PFSK-1 (cell line): ENCODE data around the gene RPL41.

Source experiments
- FOXP2 ChIP-seq: optimal IDR thresholded peaks from 2 replicates; pipeline ENCODE3; 2011; ENCODE audit warnings: borderline replicate concordance, control low read depth, inconsistent platforms; ENCODE audit not compliant: insufficient read depth; ENCODE audit errors: extremely low read length, extremely low read depth
- POLR2AphosphoS5 ChIP-seq: IDR thresholded peaks from 2 replicates; pipeline ENCODE4 v1.6.1; 2012; ENCODE audit warnings: low read depth, mild to moderate bottlenecking, control low read depth, low read length, moderate library complexity
- REST ChIP-seq, 2 experiments: IDR thresholded peaks; 2 replicates each; pipeline versions ENCODE4 v1.6.1 to v1.8.0; 2011 to 2012; ENCODE audit warnings: low read depth in 2 of 2, low read length in 2 of 2, control low read depth in 1 of 2, inconsistent platforms in 1 of 2, mild to moderate bottlenecking in 1 of 2, moderate library complexity in 1 of 2; ENCODE audit not compliant: insufficient read depth in 1 of 2
- SIN3A ChIP-seq: IDR thresholded peaks from 2 replicates; pipeline ENCODE4 v1.6.1; 2012; ENCODE audit warnings: mild to moderate bottlenecking, low read length, moderate library complexity, borderline replicate concordance; ENCODE audit not compliant: insufficient read depth
- TAF1 ChIP-seq: IDR thresholded peaks from 2 replicates; pipeline ENCODE4 v1.6.1; 2012; ENCODE audit warnings: low read length, control low read depth, borderline replicate concordance; ENCODE audit not compliant: insufficient read depth

The RPL41 gene

DNA sequence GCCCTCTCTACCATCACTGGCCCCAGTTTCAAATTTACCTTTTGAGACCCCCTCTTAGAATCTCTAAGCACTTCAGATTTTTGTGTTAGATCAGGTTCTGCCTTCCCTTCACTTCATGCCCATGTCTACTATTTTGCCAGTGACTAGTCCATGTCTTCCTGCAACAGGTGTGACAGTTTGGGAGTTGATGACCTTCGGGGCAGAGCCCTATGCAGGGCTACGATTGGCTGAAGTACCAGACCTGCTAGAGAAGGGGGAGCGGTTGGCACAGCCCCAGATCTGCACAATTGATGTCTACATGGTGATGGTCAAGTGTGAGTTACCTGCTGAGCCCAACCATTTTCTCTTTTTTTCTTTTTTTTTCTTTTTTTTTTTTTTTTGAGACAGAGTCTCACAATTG, 17.8 kb upstream of the RPL41 start:
- TF ChIP-seq SIN3A (no peak), FOXP2 (no peak), POLR2AphosphoS5 (no peak), TAF1 (no peak), REST (IDR thresholded peaks at IDR 0.05; ENCODE audit: insufficient read depth in 1 of 2, low read depth in 2 of 2, low read length in 2 of 2) (no peak)

GRCh38 chr12:56099787-56100186, 16.6 kb upstream of the RPL41 start:
- no peak for TF ChIP-seq POLR2AphosphoS5

- TF ChIP-seq TAF1 (no peak), REST (IDR thresholded peaks at IDR 0.05; ENCODE audit: insufficient read depth in 1 of 2, low read depth in 2 of 2, low read length in 2 of 2) (no peak), FOXP2 (no peak), SIN3A (no peak), POLR2AphosphoS5 (no peak)
Observed at GRCh38 chr12:56101045-56101444, 15.4 kb upstream of the RPL41 start.

GRCh38 chr12:56102683-56103065, 13.8 kb upstream of the RPL41 start:
- no peak for TF ChIP-seq REST (IDR thresholded peaks at IDR 0.05; ENCODE audit: insufficient read depth in 1 of 2, low read depth in 2 of 2, low read length in 2 of 2)
- no peak for TF ChIP-seq FOXP2
- no peak for TF ChIP-seq SIN3A
- no peak for TF ChIP-seq TAF1
- TF ChIP-seq POLR2AphosphoS5, result no peak

DNA sequence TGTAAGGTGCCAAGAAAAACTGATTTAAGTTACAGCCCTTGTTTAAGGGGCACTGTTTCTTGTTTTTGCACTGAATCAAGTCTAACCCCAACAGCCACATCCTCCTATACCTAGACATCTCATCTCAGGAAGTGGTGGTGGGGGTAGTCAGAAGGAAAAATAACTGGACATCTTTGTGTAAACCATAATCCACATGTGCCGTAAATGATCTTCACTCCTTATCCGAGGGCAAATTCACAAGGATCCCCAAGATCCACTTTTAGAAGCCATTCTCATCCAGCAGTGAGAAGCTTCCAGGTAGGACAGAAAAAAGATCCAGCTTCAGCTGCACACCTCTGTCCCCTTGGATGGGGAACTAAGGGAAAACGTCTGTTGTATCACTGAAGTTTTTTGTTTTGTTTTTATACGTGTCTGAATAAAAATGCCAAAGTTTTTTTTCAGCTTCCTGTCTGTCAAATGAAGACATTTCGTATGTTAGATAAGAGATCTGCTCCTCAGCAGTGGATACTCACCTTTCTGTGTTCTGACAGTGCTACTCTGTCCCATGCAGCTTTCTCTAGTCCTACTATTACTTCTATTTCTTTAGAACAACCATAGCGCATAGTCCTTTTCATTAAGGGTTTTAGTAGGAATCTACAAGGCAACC, 13.2 kb upstream of the RPL41 start:
- TF ChIP-seq FOXP2, result no peak
- no peak for TF ChIP-seq POLR2AphosphoS5
- TF ChIP-seq SIN3A, result no peak
- no peak for TF ChIP-seq TAF1
- TF ChIP-seq REST (IDR thresholded peaks at IDR 0.05; ENCODE audit: insufficient read depth in 1 of 2, low read depth in 2 of 2, low read length in 2 of 2), result no peak
